Panc1 (cell line): ENCODE measurements around the gene SLC2A4RG. TPM values are rescaled to one million over a fixed set of nuclear protein-coding genes. Genes with fewer than 3 reads are reported as not detected.

ENCODE experiments used
- ATAC-seq: fragments of 200-7000 bp; cut with Tn5 transposase; 2 replicates; pipeline ENCODE4 v1.9.1; 2020; ENCODE audit warnings: mild to moderate bottlenecking, moderate library complexity
- BruUV-seq: library from RNA; stranded (reverse); fragments of 400-500 nt; replicated peaks from 2 replicates; lab custom pipeline; 2021; lab: Mats Ljungman, UMichigan
- CTCF ChIA-PET: fragments of 300-600 bp; sonication (Branson Sonifier 250); formaldehyde crosslinking; loops from one replicate; lab custom pipeline; 2022; ENCODE audit warnings: antibody characterized with exemption; lab: Charles Lee
- POLR2A ChIA-PET: fragments of 300-600 bp; sonication (Branson Sonifier 250); formaldehyde crosslinking; loops from one replicate; lab custom pipeline; 2022; ENCODE audit warnings: antibody characterized with exemption; lab: Charles Lee
- DNase-seq: peaks from one replicate; pipeline ENCODE4 v3.0.0-alpha.2; 2010; ENCODE audit warnings: low read depth, low spot score
- H3K27ac ChIP-seq: 2 replicates; pipeline ENCODE4 v1.5.1; 2011; ENCODE audit warnings: mild to moderate bottlenecking, low read length, inconsistent platforms
- H3K27me3 ChIP-seq: fragments of 200-500 bp; sonication (Bioruptor generic); 2 replicates; pipeline ENCODE4 v1.6.0; 2014; ENCODE audit warnings: low read length, inconsistent platforms; ENCODE audit not compliant: control insufficient read depth, insufficient read depth
- H3K36me3 ChIP-seq: fragments of 200-500 bp; sonication (Bioruptor generic); 2 replicates; pipeline ENCODE4 v1.5.1; 2014; ENCODE audit warnings: inconsistent platforms, mild to moderate bottlenecking, low read length, moderate library complexity; ENCODE audit not compliant: control insufficient read depth, insufficient read depth
- H3K4me1 ChIP-seq: 2 replicates; pipeline ENCODE4 v1.5.1; 2011; ENCODE audit warnings: inconsistent platforms, mild to moderate bottlenecking, low read length, moderate library complexity; ENCODE audit not compliant: control insufficient read depth, insufficient read depth
- H3K4me3 ChIP-seq, 2 experiments: 2 replicates each; pipeline ENCODE4 v1.5.1; 2011 to 2012; ENCODE audit warnings: low read depth in 2 of 2, low read length in 2 of 2, mild to moderate bottlenecking in 2 of 2, inconsistent platforms in 1 of 2, moderate library complexity in 1 of 2
- H3K9me3 ChIP-seq: fragments of 200-500 bp; sonication (Bioruptor generic); 2 replicates; pipeline ENCODE4 v1.5.1; 2014; ENCODE audit warnings: low read depth, mild to moderate bottlenecking, inconsistent platforms, low read length, moderate library complexity; ENCODE audit not compliant: control insufficient read depth, insufficient read depth
- POLR2AphosphoS5 ChIP-seq: IDR thresholded peaks from 2 replicates; pipeline ENCODE4 v1.6.1; 2012; ENCODE audit warnings: mild to moderate bottlenecking, low read depth, low read length, moderate library complexity
- SIN3A ChIP-seq: IDR thresholded peaks from 2 replicates; pipeline ENCODE4 v1.6.1; 2012; ENCODE audit warnings: low read depth, mild to moderate bottlenecking, low read length, moderate library complexity, borderline replicate concordance; ENCODE audit not compliant: insufficient read depth
- TCF7L2 ChIP-seq: IDR thresholded peaks from 2 replicates; pipeline ENCODE4 v1.6.1; 2011; ENCODE audit warnings: mild to moderate bottlenecking, low read depth, low read length, inconsistent platforms
- in situ Hi-C: cut with HindIII; loops from 2 replicates; pipeline ENCODE4 v1.10.0; 2016; ENCODE audit warnings: low sequenced_read_pairs, low pct_unique_long_range_greater_than_20kb
- intact Hi-C: fragments of 100-400 bp; cut with micrococcal nuclease; formaldehyde crosslinking; loops from one replicate; pipeline ENCODE4 v1.10.0; 2022; ENCODE audit not compliant: unreplicated experiment
- total RNA-seq: library from RNA; stranded (reverse); gene quantifications from one replicate; pipeline ENCODE4 v1.2.1, GENCODE V29; 2021; ENCODE audit not compliant: unreplicated experiment
- TF ChIP-seq, protein P1 (sequence below): fragments of 450-650 bp; IDR thresholded peaks from 2 replicates; pipeline ENCODE4 v1.5.1; 2017; ENCODE audit warnings: mild to moderate bottlenecking
- TF ChIP-seq, protein P2 (sequence below), 2 experiments: IDR thresholded peaks; 2 replicates each; pipeline ENCODE4 v1.6.1; 2011 to 2012; ENCODE audit warnings: low read depth in 2 of 2, control low read depth in 1 of 2, low read length in 1 of 2, mild to moderate bottlenecking in 1 of 2, moderate library complexity in 1 of 2; ENCODE audit not compliant: insufficient read depth in 1 of 2

Gene SLC2A4RG
- total RNA-seq, 1 experiment from 2014 or later, result 166 TPM

DNA sequence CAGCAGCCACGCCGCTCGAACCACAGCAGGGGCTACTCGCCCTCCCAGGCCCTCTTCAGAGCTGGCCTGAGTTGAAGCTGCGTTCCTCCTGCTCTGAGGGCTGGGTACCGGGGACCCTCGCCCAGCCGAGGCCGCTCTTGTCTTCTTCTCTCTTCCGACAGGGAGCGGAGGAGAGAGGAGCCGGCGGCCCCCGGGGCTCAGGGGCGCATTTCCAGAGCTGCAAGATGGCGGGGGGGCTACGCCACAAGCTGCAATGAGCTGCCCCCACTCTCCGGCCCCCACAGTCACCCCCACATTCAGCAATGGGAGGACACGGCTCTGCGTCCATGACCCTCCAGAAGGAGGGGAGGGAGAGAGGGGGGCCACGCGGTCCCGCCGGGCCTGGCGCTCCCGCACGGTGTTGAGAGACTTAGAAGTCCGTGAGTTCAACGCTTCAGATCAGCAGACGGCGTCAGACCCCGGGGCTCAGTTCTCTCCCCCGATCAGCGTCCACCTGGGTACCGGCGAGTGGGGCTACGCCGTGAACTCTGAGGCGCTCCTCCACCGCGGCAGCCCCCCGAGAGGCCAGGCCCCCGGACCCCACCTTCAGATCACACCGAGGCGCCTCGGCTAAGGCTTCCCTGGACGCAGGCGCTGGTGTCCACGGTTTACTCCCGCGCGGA lies 31.6 kb downstream of the SLC2A4RG start:
- Histone ChIP-seq H3K27me3 (no peaks in the 10 kb centered on the region), H3K4me3 (no peak overlapping the region), H3K36me3 (no peaks in the 10 kb centered on the region), H3K27ac (no peak overlapping the region), H3K4me1 (peaks cover 5% of the 10 kb centered on the region; the same call in 1 of the 2 replicates), H3K9me3 (no peaks in the 10 kb centered on the region)
- intact Hi-C loops (no loop called here), in situ Hi-C loops (no loop called here)
- ChIA-PET CTCF (no interaction called here), POLR2A (no interaction called here)
- no peak for TF ChIP-seq SIN3A
- TF ChIP-seq, protein P1, sequence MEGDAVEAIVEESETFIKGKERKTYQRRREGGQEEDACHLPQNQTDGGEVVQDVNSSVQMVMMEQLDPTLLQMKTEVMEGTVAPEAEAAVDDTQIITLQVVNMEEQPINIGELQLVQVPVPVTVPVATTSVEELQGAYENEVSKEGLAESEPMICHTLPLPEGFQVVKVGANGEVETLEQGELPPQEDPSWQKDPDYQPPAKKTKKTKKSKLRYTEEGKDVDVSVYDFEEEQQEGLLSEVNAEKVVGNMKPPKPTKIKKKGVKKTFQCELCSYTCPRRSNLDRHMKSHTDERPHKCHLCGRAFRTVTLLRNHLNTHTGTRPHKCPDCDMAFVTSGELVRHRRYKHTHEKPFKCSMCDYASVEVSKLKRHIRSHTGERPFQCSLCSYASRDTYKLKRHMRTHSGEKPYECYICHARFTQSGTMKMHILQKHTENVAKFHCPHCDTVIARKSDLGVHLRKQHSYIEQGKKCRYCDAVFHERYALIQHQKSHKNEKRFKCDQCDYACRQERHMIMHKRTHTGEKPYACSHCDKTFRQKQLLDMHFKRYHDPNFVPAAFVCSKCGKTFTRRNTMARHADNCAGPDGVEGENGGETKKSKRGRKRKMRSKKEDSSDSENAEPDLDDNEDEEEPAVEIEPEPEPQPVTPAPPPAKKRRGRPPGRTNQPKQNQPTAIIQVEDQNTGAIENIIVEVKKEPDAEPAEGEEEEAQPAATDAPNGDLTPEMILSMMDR, result no peak
- no peak for TF ChIP-seq POLR2AphosphoS5
- TF ChIP-seq, protein P2, sequence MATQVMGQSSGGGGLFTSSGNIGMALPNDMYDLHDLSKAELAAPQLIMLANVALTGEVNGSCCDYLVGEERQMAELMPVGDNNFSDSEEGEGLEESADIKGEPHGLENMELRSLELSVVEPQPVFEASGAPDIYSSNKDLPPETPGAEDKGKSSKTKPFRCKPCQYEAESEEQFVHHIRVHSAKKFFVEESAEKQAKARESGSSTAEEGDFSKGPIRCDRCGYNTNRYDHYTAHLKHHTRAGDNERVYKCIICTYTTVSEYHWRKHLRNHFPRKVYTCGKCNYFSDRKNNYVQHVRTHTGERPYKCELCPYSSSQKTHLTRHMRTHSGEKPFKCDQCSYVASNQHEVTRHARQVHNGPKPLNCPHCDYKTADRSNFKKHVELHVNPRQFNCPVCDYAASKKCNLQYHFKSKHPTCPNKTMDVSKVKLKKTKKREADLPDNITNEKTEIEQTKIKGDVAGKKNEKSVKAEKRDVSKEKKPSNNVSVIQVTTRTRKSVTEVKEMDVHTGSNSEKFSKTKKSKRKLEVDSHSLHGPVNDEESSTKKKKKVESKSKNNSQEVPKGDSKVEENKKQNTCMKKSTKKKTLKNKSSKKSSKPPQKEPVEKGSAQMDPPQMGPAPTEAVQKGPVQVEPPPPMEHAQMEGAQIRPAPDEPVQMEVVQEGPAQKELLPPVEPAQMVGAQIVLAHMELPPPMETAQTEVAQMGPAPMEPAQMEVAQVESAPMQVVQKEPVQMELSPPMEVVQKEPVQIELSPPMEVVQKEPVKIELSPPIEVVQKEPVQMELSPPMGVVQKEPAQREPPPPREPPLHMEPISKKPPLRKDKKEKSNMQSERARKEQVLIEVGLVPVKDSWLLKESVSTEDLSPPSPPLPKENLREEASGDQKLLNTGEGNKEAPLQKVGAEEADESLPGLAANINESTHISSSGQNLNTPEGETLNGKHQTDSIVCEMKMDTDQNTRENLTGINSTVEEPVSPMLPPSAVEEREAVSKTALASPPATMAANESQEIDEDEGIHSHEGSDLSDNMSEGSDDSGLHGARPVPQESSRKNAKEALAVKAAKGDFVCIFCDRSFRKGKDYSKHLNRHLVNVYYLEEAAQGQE (IDR thresholded peaks at IDR 0.05; ENCODE audit: insufficient read depth in 1 of 2, low read depth in 2 of 2, low read length in 1 of 2), result no peak
- no peak for TF ChIP-seq TCF7L2
- no peak for ATAC-seq
- no peak for DNase-seq
- BruUV-seq, result no TSS peak

DNA sequence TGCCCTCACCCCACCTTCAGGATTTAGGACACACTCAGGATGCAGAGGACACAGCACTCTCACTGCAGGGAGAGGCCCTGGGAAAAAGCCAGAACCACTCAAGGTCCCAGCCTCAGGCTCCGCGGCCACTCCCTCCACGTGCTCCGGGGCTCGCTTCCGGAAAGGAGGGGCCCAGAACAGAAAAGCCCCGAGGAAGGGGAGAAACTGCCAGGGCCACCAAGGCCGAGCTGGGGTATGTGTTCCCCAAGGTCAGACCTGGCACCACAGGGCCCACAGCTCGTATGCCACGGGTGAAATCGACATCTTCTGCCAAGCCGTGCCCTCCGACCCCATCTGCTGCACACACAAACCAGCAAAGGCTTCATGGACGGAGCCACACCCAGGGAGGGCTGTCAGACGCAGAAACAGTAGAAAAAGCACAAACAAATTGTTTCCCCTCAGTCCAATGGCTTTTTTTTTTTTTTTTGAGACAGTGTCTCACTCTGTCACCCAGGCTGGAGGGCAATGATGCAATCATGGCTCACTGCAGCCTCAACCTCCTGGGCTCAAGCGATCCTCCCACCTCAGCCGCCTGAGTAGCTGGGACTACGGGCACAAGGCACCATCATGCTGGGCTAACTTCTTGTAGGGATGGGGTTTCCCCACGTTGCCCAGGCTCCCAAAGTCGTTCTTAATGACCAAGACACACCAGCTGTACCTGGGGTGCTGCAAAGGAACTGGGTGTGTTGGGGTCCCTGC lies 33.4 kb downstream of the SLC2A4RG start:
- H3K36me3 ChIP-seq, result no peaks in the 10 kb centered on the region
- peak overlapping the region; percentile 66; the same call in 1 of the 2 replicates for H3K27ac ChIP-seq
- peak; percentile 69 for ATAC-seq
- H3K9me3 ChIP-seq, result no peaks in the 10 kb centered on the region
- in situ Hi-C loops, result no loop called here
- ChIA-PET POLR2A (no interaction called here), CTCF (no interaction called here)
- H3K27me3 ChIP-seq, result no peaks in the 10 kb centered on the region
- BruUV-seq, result no TSS peak
- no peak for DNase-seq
- intact Hi-C loops, result no loop called here
- TF ChIP-seq TCF7L2 (no peak), SIN3A (no peak), POLR2AphosphoS5 (no peak)
- TF ChIP-seq, protein P2 (IDR thresholded peaks at IDR 0.05; ENCODE audit: insufficient read depth in 1 of 2, low read depth in 2 of 2, low read length in 1 of 2), result no peak
- TF ChIP-seq, protein P1, result no peak
- no peak overlapping the region; a peak in 1 of 4 replicates for H3K4me3 ChIP-seq
- peaks cover 5% of the 10 kb centered on the region; the same call in 1 of the 2 replicates for H3K4me1 ChIP-seq
